Mammary epithelial cell (primary cell): ENCODE data around the gene ENC1.

Source experiments
- EZH2 ChIP-seq: IDR thresholded peaks from 2 replicates; pipeline ENCODE4 v1.6.1; 2012; ENCODE audit warnings: low read length, inconsistent platforms, borderline replicate concordance
- TF ChIP-seq, protein P1 (sequence below), 2 donors: IDR thresholded peaks in 1 of 2; conservative IDR thresholded peaks in 1 of 2; 2 replicates each; pipeline ENCODE4 v1.5.1; 2011 to 2012; ENCODE audit warnings: inconsistent platforms in 2 of 2, low read length in 2 of 2, mild to moderate bottlenecking in 2 of 2, control low read depth in 1 of 2, low read depth in 1 of 2; ENCODE audit not compliant: insufficient read depth in 1 of 2; ENCODE audit errors: extremely low read depth in 1 of 2

DNA sequence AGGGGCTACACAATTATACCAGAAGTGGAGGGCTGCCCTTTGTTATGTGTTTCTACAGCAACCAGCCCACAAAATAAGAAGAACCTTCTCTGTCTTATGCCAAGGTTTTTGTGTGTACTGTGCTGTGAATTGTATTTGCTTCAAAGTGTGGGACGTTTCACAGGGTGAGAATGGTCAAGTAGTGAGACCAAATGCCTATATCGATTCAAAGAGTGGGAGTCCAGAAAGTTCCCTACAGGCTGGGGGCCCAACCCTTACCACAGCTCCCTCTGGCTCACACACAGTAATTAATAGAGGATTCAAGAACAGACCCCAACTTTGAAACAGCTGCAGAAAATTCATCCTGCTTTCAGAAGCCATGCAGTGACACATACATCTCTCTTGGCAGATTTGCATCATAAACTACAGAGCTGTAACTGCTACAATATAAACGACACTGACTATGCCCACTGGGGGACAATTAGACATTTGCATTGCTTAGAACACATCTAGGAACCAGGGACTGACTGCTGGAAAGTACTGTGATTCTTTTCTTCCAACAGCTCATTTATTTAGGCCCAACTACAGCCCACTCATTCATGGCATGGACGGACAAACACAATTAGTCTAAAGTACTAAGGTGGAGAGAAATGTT lies 12.8 kb downstream of the ENC1 start:
- no peak for TF ChIP-seq EZH2
- TF ChIP-seq, protein P1, sequence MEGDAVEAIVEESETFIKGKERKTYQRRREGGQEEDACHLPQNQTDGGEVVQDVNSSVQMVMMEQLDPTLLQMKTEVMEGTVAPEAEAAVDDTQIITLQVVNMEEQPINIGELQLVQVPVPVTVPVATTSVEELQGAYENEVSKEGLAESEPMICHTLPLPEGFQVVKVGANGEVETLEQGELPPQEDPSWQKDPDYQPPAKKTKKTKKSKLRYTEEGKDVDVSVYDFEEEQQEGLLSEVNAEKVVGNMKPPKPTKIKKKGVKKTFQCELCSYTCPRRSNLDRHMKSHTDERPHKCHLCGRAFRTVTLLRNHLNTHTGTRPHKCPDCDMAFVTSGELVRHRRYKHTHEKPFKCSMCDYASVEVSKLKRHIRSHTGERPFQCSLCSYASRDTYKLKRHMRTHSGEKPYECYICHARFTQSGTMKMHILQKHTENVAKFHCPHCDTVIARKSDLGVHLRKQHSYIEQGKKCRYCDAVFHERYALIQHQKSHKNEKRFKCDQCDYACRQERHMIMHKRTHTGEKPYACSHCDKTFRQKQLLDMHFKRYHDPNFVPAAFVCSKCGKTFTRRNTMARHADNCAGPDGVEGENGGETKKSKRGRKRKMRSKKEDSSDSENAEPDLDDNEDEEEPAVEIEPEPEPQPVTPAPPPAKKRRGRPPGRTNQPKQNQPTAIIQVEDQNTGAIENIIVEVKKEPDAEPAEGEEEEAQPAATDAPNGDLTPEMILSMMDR (conservative IDR thresholded peaks at IDR 0.05 in 1 of 2, IDR thresholded peaks at IDR 0.05 in 1 of 2; ENCODE audit: extremely low read depth in 1 of 2, insufficient read depth in 1 of 2, low read depth in 1 of 2, low read length in 2 of 2): no peak
